ENCODE measurements around the gene ROBO3.

The ROBO3 gene, protein sequence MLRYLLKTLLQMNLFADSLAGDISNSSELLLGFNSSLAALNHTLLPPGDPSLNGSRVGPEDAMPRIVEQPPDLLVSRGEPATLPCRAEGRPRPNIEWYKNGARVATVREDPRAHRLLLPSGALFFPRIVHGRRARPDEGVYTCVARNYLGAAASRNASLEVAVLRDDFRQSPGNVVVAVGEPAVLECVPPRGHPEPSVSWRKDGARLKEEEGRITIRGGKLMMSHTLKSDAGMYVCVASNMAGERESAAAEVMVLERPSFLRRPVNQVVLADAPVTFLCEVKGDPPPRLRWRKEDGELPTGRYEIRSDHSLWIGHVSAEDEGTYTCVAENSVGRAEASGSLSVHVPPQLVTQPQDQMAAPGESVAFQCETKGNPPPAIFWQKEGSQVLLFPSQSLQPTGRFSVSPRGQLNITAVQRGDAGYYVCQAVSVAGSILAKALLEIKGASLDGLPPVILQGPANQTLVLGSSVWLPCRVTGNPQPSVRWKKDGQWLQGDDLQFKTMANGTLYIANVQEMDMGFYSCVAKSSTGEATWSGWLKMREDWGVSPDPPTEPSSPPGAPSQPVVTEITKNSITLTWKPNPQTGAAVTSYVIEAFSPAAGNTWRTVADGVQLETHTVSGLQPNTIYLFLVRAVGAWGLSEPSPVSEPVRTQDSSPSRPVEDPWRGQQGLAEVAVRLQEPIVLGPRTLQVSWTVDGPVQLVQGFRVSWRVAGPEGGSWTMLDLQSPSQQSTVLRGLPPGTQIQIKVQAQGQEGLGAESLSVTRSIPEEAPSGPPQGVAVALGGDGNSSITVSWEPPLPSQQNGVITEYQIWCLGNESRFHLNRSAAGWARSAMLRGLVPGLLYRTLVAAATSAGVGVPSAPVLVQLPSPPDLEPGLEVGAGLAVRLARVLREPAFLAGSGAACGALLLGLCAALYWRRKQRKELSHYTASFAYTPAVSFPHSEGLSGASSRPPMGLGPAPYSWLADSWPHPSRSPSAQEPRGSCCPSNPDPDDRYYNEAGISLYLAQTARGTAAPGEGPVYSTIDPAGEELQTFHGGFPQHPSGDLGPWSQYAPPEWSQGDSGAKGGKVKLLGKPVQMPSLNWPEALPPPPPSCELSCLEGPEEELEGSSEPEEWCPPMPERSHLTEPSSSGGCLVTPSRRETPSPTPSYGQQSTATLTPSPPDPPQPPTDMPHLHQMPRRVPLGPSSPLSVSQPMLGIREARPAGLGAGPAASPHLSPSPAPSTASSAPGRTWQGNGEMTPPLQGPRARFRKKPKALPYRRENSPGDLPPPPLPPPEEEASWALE (N-terminal part only)

DNA sequence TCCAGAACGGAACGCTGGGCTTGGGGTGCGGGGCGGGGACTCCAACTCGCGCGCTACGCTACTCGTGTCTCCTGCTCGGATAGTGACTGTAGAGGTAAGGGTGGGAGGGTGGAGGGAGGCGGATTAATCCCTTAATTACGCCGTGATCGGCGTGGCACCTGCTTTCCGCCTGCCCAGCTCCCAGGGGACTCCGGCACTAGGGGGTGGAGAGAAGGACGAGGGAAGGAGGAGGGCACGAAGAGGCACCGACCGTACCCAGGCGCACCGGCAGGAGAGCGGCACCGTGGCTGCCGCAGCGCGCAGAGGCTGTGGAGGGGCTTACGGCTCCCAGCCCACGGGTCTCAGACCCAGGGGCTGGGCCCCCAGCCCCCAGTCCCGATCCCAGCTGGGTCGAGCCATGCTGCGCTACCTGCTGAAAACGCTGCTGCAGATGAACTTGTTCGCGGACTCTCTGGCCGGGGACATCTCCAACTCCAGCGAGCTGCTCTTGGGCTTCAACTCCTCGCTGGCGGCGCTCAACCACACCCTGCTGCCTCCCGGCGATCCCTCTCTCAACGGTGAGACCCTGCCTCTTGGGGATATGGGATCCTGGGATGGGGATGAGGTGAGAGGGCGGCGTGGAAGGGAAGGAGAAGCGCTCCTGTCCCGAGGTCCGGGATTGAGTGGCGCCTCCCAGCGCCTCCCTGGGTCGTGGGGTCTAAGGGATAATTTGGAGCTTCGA, at the start of gene ROBO3:
TSS of gene ROBO3 (plus strand) at position 252 of the 721 bp plus-strand sequence. CDS start at position 398, 146 bp downstream.
- no peak for DNase-seq (ENCODE audit: low read depth, low spot score)

DNA sequence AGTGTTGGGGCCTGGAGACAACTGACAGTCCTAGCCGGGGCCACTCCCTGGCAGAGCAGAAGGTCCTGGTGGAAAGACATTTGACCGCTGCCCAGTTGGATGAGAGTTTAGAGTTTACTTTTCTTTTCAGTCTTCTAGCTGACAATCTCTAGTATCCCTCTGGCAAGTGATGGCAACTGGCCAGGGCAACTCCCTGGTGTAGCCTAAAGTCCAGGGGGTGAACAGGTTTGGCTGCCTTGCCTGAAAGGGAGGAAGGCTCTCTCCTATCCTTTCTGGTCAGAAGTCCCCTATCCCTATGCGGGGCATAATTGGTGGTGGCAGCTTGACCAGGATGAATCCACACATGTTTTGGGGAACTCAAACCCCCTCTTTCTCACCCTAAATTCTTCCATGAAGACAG, 48.2 kb upstream of the ROBO3 start:
- no peak for DNase-seq (ENCODE audit: low read depth, low spot score)

DNA sequence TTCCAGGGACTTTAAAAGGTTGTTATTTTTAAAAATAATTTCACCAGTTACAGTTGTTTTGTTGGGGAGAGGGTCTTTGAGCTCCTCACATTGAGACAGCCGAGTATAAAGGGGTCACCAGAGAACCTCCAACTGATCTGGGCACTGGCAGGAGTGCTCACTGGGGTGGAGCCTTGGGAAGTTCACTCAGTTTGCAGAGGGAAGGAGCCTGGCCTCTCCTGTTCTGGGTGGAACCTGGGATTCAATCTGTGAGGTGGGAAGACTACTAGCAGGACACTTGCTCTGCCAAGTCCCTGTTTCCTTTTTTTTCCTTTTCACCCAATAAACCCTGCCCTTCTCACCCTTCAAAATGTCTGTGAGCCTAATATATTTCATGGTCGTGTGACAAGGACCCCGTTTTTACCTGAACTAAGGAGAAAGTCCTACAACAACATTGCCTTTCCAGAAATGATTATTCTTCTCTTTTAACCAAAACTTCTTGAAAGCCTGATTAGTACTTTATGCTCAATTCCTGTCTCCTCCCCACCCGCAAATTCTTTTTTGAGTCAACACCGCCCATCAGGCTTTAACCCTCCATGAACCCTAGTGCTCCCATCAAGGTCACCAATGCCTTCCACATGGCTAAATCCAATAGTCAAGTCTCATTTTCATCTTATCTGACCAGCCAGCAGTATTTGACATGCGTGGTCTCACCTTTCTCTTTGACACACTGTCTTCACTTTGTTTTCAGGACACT, 43.1 kb upstream of the ROBO3 start:
- no peak for DNase-seq (ENCODE audit: low read depth, low spot score)

DNA sequence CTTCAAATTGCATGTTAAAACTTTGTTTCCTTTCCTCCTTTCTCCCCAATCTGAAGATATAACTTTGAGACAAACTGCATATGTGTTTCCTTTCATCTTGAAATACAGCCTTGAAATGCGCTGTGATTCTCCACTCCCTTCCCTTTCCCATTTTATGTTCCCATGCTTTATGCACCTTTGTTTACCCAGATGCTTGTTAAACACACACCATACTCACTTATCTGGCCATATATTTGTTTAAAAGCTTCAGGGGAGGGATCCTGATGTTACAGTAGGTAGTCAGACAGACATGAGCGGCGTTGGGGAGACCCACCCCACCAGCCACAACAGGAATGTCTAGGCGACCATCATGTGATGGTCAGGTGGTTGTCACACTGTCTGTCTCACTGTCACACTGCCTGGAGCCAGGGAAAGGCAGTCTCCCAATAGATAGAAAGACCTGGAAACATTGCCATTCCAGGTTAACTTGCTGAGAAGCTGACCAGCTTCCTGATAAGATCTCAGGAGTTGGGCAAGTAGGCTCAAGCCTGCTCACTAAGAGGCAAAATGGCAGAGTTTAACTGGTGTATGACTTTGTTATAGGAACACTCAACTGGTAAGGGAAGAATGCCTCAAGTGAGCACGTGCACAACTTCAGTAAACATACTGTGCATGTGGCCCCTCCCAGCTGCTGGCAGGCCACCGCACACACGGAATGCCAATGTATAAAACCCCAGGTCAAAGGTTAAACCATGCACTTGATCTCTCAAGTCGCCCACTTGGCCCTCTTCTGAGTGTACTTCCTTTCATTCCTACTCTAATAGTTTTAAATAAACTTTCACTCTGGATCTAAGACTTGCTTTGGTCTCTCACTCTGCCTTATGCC, 41.5 kb upstream of the ROBO3 start:
- no peak for DNase-seq (ENCODE audit: low read depth, low spot score)

DNA sequence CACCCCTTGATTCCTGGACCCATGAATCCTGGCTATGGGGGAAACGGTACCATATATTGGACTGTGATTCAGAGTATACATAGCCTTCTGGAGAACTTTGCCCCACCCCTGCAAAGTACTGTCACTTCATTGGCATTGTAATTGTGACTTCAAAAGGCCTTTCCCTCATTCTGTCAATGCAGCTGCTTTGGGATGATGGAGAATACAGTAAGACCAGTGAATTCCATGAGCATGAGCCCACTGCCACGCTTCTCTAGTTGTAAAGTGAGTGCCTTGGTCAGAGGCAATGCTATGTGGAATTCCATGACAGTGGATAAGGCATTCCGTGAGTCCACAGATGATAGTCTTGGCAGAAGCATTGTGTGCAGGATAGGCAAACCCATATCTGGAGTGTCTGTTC, 39.4 kb upstream of the ROBO3 start:
- DNase-seq (ENCODE audit: low read depth, low spot score) = no peak

DNA sequence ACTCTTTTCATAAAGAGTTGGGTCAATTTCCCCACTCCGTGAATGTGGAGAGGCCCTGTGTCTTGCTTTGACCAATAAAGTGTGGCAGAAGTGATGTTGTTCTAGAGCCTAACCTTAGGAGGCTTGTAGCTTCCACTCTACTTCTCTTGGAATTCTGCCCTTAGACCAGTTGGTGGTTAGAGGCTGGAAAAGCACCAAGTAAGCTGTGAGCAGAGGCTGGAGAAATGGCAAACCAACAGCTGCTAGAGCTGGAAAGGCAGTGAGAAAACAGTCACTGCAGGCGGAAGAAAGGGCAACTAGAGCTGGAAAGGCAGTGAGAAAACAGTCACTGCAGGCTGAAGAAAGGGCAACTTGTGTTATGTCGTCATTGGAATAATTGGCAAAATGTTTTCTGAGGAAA, 35.2 kb upstream of the ROBO3 start:
- no peak for DNase-seq (ENCODE audit: low read depth, low spot score)

DNA sequence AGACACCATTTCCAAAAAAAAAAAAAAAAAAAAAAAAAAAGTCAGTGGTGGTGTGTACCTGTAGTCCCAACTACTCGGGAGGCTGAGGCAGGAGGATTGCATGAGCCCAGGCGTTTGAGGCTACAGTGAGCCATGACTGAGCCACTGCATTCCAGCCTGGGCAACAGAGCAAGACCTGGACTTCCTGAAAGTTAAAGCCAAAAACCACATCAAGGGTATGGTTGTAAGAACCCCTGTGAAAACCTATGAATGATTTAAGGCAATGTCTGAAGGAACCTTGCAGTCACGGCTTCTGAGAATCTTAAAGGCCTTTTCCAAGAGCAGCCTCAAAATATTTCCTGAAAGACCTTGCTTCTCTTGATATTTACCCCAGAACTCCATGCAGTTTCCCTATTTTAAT, 34.5 kb upstream of the ROBO3 start:
- no peak for DNase-seq (ENCODE audit: low read depth, low spot score)

DNA sequence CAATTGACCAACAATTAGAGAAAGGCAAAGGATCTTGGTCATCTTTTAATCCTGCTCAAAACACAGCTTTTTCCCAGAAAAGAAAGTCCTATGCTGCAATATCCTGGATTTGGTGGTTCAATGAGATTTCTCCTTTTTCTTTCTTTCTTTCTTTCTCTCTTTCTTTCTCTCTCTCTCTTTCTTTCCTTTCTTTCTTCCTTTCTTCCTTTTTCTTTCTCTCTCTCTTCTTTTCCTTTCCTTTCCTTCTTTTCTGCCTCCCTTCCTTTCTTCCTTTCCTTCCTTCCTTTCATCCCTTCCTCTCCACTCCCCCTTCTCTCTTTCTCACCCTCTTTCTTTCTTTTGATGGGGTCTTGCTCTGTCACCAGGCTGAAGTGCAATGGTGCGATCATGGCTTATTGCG, 33.3 kb upstream of the ROBO3 start:
- DNase-seq (ENCODE audit: low read depth, low spot score) = no peak

DNA sequence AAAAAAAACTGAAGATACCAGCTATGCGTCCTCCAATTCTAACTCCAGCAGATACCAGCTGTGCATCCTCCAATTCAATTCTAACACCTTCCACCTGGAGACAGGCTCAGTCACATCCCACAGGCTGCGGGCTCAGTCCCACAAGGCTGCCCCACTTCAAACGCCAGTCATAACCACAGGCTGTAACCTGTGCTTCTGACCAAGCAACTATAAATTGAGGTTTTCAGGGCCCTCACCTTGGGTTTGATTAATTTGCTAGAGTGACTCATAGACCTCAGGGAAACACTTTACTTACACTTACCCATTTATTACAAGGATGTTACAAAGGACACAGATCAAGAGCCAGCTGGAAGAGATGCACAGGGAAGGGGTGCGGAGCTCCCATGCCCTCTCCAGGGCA, 32.7 kb upstream of the ROBO3 start:
- DNase-seq (ENCODE audit: low read depth, low spot score) = no peak

DNA sequence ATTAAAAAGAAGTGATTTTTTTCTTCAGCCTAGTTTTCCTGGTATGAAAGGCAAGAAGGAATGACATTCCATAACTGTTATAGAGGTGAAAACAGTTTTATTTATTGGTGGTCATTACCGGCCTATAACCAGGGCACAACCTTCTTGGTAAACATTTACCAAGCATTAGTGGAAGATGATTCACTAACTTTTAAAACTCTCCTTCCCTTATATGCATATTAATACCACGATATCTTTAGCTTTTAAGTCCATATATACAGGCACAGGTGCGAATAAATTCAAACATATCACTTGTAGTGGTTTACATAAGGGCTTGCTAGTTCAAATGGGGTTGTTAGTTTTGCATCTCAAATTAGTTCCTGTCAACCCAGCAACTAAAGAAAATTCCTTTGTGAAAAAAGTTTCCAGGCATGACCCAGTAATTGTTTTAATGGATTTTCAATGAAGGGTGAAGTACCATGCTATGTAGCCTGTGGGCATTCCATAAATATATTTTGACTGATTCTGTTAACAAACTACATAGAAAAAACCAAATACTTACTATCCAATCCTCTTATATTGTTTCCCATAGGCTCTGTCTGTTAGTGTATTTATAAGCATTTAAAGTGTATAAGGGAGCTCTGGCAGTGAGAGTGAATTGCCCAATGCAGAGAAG, 30.6 kb upstream of the ROBO3 start:
- DNase-seq (ENCODE audit: low read depth, low spot score) = no peak

DNA sequence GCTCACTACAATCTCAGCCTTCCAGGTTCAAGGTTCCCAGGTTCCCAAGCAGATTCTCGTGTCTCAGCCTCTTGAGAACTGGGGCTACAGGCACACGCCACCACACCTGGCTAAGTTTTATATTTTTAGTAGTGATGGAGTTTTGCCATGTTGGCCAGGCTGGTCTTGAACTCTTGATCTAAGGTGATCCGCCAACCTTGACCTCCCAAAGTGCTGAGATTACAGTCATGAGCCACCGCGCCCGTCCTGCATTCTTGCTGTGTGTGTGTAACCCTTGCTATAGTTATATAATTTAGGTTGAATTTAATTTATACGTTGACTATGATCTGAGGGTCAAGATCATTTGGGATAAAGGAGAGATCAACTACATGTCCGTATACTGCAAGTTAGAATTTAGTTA, 29.3 kb upstream of the ROBO3 start:
- no peak for DNase-seq (ENCODE audit: low read depth, low spot score)

DNA sequence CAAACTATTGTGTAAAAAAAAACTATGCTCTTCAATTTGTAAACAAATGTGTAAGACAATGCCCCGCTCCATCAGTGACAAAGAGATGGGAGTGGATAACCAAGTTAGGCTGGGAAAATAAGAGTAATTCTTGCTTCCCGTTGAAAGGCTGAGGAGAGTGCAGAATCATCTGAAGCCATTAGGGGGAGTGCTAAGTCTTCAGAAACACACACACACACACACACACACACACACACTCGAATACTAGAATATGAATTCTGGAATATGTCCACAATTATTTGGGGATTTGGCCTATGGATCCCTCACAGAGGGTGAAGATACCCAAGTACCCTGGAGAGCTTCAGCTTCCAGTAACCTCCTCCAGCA, 27.8 kb upstream of the ROBO3 start:
- peak; percentile 67 for DNase-seq (ENCODE audit: low read depth, low spot score)

DNA sequence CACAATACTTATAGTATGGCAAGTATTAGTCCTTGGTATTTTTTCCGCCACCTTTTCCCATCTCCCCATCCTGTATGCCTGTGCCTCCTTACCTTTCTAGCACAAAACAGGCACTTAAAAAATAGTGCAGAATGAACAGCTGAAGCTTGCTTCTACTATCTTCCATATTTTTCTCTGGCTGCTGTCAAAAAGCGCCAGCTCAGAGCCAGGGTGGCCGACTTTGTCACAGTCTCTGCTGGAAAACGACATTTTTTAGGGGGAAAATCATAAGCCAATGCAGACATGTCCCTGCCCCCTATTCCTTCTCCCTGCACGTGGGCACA, 26.5 kb upstream of the ROBO3 start:
- DNase-seq (ENCODE audit: low read depth, low spot score) = no peak

DNA sequence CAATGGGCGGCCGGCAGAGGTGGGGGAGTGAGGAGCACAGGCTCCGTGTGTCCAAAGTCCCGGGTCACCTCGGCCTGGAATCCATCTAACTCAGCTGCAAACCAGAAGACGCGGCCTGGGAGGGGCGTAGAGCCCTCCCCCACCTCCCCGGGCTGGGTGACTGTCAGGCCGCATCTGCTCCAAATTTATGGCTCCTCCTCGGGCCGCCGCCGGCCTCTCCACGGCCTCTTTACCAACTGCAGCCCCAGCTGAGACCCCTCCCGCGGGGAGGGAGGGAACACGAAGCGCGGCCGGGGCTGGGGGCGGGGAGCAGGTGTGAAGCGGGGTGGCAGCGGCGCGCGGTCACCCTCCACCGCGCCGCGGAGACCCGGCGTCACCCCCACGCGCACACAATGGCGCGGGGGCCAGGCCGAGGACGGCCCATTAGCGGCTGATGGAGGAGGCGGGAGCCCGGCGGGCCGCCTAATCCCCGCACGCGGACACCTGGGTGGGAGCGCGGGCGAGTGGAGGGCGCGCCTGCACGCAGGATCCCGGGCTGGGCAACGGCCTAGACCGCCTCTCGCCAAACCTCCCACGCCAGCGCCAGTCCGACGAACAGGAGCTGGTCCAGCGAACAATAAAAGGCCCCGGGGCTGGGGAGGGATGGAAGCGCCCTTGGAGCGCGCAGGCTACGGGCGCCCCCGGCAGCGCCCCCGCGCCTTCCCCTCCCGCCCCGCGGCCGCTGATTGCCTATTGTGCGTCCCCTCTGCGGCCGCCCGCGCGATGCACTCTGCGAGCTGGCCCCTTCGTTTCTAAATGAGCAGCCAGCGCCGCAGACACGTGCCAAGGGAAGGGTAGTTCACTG, 25.9 kb upstream of the ROBO3 start:
- DNase-seq (ENCODE audit: low read depth, low spot score) = no peak

DNA sequence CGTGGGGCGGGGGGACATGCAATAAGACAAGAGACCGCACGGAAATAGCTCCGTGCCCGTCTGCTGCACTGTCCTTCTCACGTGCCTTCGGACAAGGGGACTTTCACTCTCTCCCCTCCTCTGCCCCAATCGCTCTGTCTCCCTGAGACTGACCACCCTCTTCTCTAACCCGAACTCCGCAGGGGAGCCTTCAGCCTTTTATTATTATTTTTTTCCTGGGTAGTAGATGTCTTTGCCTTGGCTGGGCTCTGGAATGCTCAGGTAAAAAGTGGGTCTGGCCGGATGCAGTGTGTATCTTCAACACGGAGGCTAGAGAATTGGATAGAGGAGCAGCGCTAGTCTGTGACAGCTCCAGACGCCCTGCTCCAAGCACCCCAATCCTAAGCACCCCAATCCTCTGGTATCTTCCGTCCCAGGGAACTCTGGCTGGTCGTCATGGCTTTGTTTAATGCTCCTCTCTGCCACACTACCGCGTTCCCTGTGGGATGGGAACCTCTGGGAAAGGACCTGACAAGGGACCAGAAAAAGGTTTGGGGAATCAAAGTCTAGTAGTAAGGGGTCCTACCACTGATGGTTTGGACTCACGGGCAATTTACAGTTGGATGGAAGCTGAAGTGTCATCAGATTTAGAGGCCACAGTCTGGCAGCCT, 25.1 kb upstream of the ROBO3 start:
- DNase-seq (ENCODE audit: low read depth, low spot score) = no peak

DNA sequence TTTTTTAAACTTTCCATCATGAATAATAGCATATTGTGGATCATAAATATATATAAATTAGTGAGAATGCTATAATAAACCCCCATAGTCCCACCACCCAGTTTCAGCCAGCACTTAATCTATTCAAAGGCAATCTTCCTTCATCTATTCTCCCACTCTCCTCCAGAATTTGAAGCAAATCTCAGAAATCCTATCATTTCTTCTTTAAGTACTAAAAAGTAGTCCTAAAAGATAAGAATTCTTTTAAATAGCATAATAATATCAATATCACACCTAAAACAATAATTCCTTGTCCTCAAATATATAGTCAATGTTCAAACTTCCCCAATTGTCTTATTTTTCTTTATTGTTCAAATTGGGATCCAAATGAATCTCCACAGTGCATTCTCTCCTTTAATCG, 24.6 kb upstream of the ROBO3 start:
- DNase-seq (ENCODE audit: low read depth, low spot score) = no peak

DNA sequence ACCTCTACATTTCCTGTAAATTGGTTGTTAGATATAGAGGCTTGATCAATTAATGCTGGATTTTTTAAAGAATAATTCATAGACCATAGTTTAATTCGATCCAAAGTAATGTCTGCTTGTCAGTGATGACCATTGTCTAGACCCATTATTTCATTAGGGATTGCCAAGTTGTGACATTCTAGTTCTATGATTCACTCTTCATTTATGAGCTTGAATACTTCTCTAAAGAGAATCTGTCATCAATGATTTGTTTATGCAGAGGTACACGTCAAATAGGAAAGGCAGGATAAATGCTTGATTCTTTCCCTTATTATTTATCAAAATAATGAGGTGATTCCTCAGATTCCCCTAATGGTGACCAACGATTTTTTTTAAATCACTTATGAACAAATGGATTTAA, 24.0 kb upstream of the ROBO3 start:
- no peak for DNase-seq (ENCODE audit: low read depth, low spot score)

DNA sequence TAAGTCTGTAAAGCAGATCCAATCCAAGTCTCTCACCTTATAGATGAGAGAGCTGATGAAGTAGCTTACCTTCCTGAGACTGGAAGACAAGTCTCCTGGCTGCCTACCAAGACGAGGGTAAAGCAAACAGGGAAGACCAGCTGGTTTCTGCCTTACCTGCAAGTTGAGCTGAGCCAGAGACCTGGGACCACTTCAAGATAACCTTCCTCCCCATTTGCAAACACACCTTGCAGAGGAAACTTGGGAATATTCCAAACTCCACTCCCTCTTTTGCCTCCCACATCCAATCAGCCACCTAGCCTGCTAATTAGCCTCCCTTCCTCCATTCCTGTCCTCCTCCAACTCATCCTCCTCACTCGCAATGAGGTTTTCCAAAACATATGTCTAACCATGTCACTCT, 23.4 kb upstream of the ROBO3 start:
- DNase-seq (ENCODE audit: low read depth, low spot score) = no peak

All from smooth muscle cell of the brain vasculature (primary cell).